HG03342 (cell line): Measurements from ENCODE around the gene AUH.

Source experiments
- ATAC-seq: cut with Tn5 transposase; IDR thresholded peaks from one replicate; pipeline ENCODE4 v1.9.1; 2021; ENCODE audit warnings: mild to moderate bottlenecking, moderate library complexity; ENCODE audit not compliant: unreplicated experiment

The AUH gene

DNA sequence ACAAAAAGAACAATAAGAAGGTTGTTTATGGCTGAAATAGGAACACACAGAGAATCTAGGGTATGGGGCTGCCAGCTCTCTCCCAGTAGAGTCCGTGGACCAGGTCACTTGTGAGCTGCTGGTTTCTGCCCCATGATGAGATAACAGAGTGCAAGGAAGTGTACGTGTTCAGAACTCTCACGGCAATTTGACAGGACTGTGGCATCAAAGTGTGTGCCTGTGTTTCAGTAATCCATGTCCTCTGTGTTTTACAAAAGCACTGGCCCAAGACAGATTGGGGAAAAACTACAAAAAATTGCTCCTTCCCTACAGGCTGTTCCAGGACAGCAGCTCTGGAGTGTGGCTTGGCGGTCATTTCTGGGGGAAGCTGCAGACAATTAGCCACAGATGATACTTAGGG lies 184.6 kb downstream of the AUH start:
- ATAC-seq, result no peak

DNA sequence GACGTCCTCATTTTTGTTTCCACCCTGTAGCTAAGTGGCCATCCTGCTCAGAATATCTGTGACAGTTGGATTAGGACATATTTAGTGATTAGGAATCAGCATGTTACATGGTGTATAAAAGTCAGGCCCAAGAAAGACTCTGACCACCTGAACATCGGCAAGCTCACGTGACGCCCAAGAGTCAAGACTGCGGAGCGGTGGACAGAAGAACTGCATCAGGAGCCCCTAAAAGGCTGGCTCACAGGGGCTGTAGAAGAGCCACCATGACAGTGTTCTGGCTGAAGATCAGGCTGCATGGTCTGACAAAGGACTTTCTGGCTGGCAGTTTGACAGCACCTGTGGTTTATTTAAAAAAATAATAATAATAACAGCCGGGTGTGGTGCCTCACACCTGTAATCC lies 185.3 kb downstream of the AUH start:
- ATAC-seq, result no peak

DNA sequence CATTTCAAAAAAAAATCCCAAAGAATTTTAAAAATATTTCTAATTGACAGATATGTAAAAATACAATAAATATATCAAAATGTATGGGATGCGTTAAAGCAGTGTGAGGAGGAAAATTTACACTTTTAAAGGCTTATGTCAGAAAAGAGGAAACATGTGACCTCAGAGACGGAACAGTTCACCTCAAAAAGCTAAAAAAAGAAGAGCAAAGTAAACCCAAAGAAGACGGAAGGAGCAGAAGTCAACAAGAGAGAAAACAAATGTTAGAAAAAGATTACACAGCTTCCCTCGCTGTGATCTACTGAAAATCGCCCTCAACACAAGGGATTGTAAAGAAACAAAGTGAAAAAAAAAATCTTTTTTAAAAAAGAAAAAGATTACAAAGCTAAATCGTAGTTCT lies 186.9 kb downstream of the AUH start:
- no peak for ATAC-seq

DNA sequence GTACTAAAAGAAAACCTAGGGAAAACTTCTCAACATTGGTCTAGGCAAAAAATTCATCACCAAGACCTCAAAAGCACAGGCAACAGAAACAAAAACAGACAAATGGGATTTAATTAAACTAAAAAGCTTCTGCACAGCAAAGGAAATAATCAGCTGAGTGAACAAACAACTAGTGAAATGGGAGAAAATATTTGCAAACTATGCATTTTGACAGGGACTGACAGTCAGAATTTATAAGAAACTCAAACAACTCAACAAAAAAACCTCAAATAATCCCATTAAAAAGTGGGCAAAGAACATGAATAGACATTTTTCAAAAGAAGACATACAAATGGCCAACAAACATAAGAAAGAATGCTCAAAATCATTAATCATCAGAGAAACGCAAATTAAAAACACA lies 189.4 kb downstream of the AUH start:
- ATAC-seq, result no peak

DNA sequence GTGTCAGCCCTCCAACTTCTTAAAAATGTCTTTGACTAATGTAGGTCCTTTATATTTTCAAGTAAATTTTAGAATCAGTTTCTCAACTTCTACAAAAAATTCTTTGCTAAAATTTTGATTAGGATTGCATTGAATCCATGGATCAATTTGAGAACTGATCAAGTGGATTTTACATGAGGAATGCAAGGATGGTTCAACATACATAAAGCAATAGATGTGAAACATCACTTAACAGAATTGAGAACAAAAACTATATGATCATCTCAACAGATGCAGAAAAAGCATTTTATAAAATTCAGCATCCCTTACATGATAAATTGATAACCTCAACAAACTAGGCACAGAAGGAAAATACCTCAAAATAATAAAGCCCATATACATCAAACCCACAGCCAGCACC lies 190.8 kb downstream of the AUH start:
- no peak for ATAC-seq

DNA sequence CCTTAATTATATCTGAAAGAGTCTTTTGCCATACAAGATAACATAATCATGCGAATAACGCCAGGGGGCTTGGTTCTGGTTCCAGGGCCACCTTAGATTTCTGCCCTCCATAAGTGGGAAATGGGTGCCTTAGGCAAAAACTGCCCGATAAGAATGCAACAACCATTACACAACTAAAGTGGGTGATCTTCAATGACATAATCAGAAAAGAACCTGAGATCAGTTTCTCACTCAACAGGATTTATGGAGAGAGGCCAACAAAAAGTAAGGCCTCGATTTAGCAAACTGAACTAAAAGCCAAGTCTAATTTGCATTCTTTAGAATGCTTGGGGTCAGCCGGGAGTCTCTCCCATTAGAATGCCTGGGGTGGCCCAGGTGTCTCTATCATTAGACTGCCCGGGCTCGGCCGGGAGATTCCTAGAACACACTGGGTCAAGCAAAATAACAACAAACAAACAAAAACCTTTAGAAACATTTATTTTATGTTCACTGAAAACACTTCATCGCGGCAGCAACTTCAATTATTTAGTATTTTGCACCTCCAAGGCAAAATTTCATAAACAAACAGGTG lies 194.8 kb downstream of the AUH start:
- ATAC-seq, result no peak

DNA sequence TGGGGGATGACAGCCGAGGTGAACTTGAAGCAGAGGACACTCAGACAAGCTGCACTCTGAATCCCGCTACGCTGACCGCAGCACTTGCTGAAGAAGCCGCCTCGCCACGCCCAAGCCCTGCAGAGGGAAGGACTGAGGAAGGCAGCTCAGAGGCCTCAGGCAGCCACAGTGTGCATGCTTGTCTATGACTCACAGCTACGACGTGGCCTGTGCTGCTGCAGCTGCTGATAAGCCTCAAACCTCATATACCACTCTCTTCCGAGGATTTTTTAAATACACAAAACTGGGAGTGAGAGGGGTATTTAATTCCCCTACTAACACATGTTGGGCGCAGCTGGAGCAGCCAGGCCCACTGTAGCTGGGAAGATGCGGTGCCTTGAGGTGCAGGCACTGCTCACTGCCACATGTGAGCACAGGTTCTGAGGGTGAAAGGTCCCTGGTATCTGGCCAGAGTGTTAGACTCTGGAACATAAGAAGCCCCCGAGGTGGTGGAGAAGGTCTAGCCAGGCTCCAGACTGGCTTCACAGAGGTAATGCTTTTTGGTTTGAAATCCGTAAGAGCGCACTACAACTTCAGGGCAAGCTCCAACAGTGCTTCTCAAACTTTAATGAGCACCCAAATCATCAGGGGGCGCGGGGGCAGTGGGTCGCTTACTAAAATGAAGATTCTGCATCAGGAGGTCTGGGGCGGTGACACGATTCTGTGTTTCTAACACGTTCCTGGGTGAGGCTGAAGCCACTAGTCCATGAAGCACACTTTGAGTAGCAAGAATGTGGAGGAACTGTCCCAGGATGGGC lies 196.8 kb downstream of the AUH start:
- ATAC-seq, result no peak
